Measurements from ENCODE around the gene CRISPLD2.

Gene CRISPLD2

GRCh38 chr16:84884246-84884595 lies 64.4 kb downstream of the CRISPLD2 start:
- no peak for DNase-seq (ENCODE audit: low read depth in 2 of 2)

GRCh38 chr16:84884596-84885341 lies 65.0 kb downstream of the CRISPLD2 start:
- no peak for DNase-seq (ENCODE audit: low read depth in 2 of 2)

- no peak for DNase-seq (ENCODE audit: low read depth in 2 of 2)
These were observed 65.6 kb downstream of the CRISPLD2 start for GRCh38 chr16:84885342-84885910.

- DNase-seq (ENCODE audit: low read depth in 2 of 2) = no peak
These were observed 66.8 kb downstream of the CRISPLD2 start for GRCh38 chr16:84886497-84887090.

GRCh38 chr16:84887207-84887606 lies 67.4 kb downstream of the CRISPLD2 start:
- DNase-seq (ENCODE audit: low read depth in 2 of 2) = no peak

- DNase-seq (ENCODE audit: low read depth in 2 of 2) = no peak
These were observed 68.7 kb downstream of the CRISPLD2 start for GRCh38 chr16:84888450-84888849.

GRCh38 chr16:84889066-84889465 lies 69.3 kb downstream of the CRISPLD2 start:
- DNase-seq (ENCODE audit: low read depth in 2 of 2) = no peak

- no peak for DNase-seq (ENCODE audit: low read depth in 2 of 2)
These were observed 70.6 kb downstream of the CRISPLD2 start for GRCh38 chr16:84890427-84890826.

GRCh38 chr16:84891149-84891795 lies 71.5 kb downstream of the CRISPLD2 start:
- DNase-seq (ENCODE audit: low read depth in 2 of 2) = no peak

- DNase-seq (ENCODE audit: low read depth in 2 of 2) = no peak
These were observed 72.3 kb downstream of the CRISPLD2 start for GRCh38 chr16:84892097-84892496.

- no peak for DNase-seq (ENCODE audit: low read depth in 2 of 2)
These were observed 73.7 kb downstream of the CRISPLD2 start for GRCh38 chr16:84893467-84893848.

- DNase-seq (ENCODE audit: low read depth in 2 of 2) = no peak
These were observed 74.2 kb downstream of the CRISPLD2 start for GRCh38 chr16:84893849-84894599.

GRCh38 chr16:84895016-84895415 lies 75.2 kb downstream of the CRISPLD2 start:
- DNase-seq (ENCODE audit: low read depth in 2 of 2) = no peak

GRCh38 chr16:84896847-84897246 lies 77.1 kb downstream of the CRISPLD2 start:
- no peak for DNase-seq (ENCODE audit: low read depth in 2 of 2)

- no peak for DNase-seq (ENCODE audit: low read depth in 2 of 2)
These were observed 78.2 kb downstream of the CRISPLD2 start for GRCh38 chr16:84897911-84898377.

GRCh38 chr16:84898447-84898846 lies 78.7 kb downstream of the CRISPLD2 start:
- no peak for DNase-seq (ENCODE audit: low read depth in 2 of 2)

- no peak for DNase-seq (ENCODE audit: low read depth in 2 of 2)
These were observed 79.6 kb downstream of the CRISPLD2 start for GRCh38 chr16:84899414-84899813.

GRCh38 chr16:84905965-84906460 lies 86.2 kb downstream of the CRISPLD2 start:
- DNase-seq (ENCODE audit: low read depth in 2 of 2) = no peak

GRCh38 chr16:84907051-84907450 lies 87.3 kb downstream of the CRISPLD2 start:
- DNase-seq (ENCODE audit: low read depth in 2 of 2) = no peak

GRCh38 chr16:84907575-84907974 lies 87.8 kb downstream of the CRISPLD2 start:
- no peak for DNase-seq (ENCODE audit: low read depth in 2 of 2)

- DNase-seq (ENCODE audit: low read depth in 2 of 2) = no peak
These were observed 89.8 kb downstream of the CRISPLD2 start for GRCh38 chr16:84909476-84910085.
